ENCODE measurements around the gene DSTYK. TPM values are rescaled to one million over a fixed set of nuclear protein-coding genes. Genes with fewer than 3 reads are reported as not detected.

Gene DSTYK
- total and polyA plus RNA-seq, 4 donors, result 16.8 to 25.1 (median 20.0) TPM

DNA sequence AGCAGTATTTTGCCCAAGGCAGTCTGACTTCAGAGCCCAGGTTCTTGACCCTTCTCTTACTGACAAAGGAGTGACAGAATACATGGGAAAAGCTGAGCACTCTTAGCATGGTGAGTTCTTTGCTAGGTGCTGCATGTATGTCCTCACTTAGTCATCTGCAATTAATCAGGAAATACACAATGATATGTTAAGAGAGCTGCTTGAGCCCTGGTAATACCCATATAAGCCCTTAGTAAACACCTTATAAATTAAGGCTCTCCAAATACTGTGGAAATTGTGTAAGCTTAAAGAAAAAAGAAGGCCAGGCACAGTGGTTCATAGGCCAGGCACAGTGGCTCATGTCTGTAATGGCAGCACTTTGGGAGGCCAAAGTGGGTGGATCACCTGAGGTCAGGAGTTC lies 113.3 kb downstream of the DSTYK start:
- Histone ChIP-seq H3K4me1 (ENCODE audit: control insufficient read depth, insufficient read depth, low read length) (no peaks in the 10 kb centered on the region), H3K36me3 (ENCODE audit: control insufficient read depth, insufficient read depth, low read length) (peaks cover 43% of the 10 kb centered on the region), H3K27ac (ENCODE audit: low read depth, low read length) (no peak overlapping the region), H3K4me3 (ENCODE audit: low read depth, low read length) (no peak overlapping the region), H3K9me3 (ENCODE audit: control insufficient read depth, insufficient read depth, low read length) (no peaks in the 10 kb centered on the region), H3K27me3 (ENCODE audit: control insufficient read depth, insufficient read depth, low read length) (no peaks in the 10 kb centered on the region)
- DNase-seq (ENCODE audit: low read depth in 4 of 6, low spot score in 6 of 6), result no peak

DNA sequence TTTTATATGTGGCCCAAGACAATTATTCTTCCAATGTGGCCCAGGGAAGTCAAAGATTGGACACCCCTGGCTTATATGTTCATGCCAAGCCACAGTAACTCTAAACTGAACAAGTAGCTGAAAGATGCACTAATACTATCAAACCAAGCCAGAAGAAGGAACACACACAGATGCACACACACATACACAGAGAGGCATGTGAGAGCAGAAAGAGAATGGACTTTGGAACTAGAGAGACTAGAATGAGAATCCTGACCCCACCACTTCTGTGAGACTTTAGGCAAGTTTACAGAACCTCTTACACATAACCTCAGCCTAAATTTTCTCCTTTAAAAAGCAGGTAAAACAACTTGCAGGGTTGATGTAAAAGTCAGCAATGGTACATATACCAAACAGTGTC lies 116.1 kb downstream of the DSTYK start:
- no peaks in the 10 kb centered on the region for H3K4me1 ChIP-seq (ENCODE audit: control insufficient read depth, insufficient read depth, low read length)
- no peaks in the 10 kb centered on the region for H3K9me3 ChIP-seq (ENCODE audit: control insufficient read depth, insufficient read depth, low read length)
- H3K4me3 ChIP-seq (ENCODE audit: low read depth, low read length), result no peak overlapping the region
- no peaks in the 10 kb centered on the region for H3K27me3 ChIP-seq (ENCODE audit: control insufficient read depth, insufficient read depth, low read length)
- H3K27ac ChIP-seq (ENCODE audit: low read depth, low read length), result no peak overlapping the region
- peaks cover 35% of the 10 kb centered on the region for H3K36me3 ChIP-seq (ENCODE audit: control insufficient read depth, insufficient read depth, low read length)
- DNase-seq (ENCODE audit: low read depth in 4 of 6, low spot score in 6 of 6), result no peak

Other genes starting within 250 kb of the DSTYK start
- gene CNTN2, start 168.5 kb downstream of the DSTYK start, total RNA-seq, result 10 to 100 TPM; 16.1 to 48.3 TPM
- 10 to 100 TPM; 37.7 to 44.8 TPM for gene CNTN2, start 168.5 kb downstream of the DSTYK start, polyA plus RNA-seq (ENCODE audit: insufficient read length in 2 of 2)
- 1 to 10 TPM; 1.9 TPM for gene TMEM81, start 127.2 kb downstream of the DSTYK start, total RNA-seq
- 1 to 10 TPM; 4.9 to 6.3 TPM for gene TMEM81, start 127.2 kb downstream of the DSTYK start, polyA plus RNA-seq (ENCODE audit: insufficient read length in 2 of 2)
- gene RBBP5, start 89.7 kb downstream of the DSTYK start, total RNA-seq, result 10 to 100 TPM; 15.5 to 19.2 TPM
- gene RBBP5, start 89.7 kb downstream of the DSTYK start, polyA plus RNA-seq (ENCODE audit: insufficient read length in 2 of 2), result 10 to 100 TPM; 12.6 to 14.0 TPM
- gene TMCC2, start 16.2 kb upstream of the DSTYK start, total RNA-seq, result 10 to 100 TPM; 20.2 to 38.2 TPM
- 10 to 100 TPM; 65.6 to 77.4 TPM for gene TMCC2, start 16.2 kb upstream of the DSTYK start, polyA plus RNA-seq (ENCODE audit: insufficient read length in 2 of 2)
- 1 to 10 TPM; 1.4 to 2.8 TPM for gene NUAK2, start 110.0 kb upstream of the DSTYK start, total RNA-seq
- gene NUAK2, start 110.0 kb upstream of the DSTYK start, polyA plus RNA-seq (ENCODE audit: insufficient read length in 2 of 2), result 1 to 10 TPM; 1.3 to 1.7 TPM
- 10 to 100 TPM in 1 of 2 donors, 1 to 10 TPM in 1; 9.9 to 12.0 TPM for gene KLHDC8A, start 145.2 kb upstream of the DSTYK start, total RNA-seq
- gene KLHDC8A, start 145.2 kb upstream of the DSTYK start, polyA plus RNA-seq (ENCODE audit: insufficient read length in 2 of 2), result 10 to 100 TPM; 49.9 to 56.8 TPM
- gene LEMD1, start 210.4 kb upstream of the DSTYK start, total RNA-seq, result 1 to 10 TPM in 1 of 2 donors, under 1 TPM in 1; 0.99 to 2.4 TPM
- 1 to 10 TPM; 4.3 to 7.2 TPM for gene LEMD1, start 210.4 kb upstream of the DSTYK start, polyA plus RNA-seq (ENCODE audit: insufficient read length in 2 of 2)
- under 1 TPM; 0.44 to 0.89 TPM for gene BLACAT1, start 244.3 kb upstream of the DSTYK start, total RNA-seq
- 1 to 10 TPM; 1.9 to 2.1 TPM for gene BLACAT1, start 244.3 kb upstream of the DSTYK start, polyA plus RNA-seq (ENCODE audit: insufficient read length in 2 of 2)